HepG2 (cell line): ENCODE data around the gene MOK. TPM values are rescaled to one million over a fixed set of nuclear protein-coding genes. Genes with fewer than 3 reads are reported as not detected.

Source experiments
- ATAC-seq: fragments of 200-7000 bp; cut with Tn5 transposase; 3 replicates; pipeline ENCODE4 v1.9.1; 2020; ENCODE audit warnings: mild to moderate bottlenecking, moderate library complexity
- BruUV-seq: library from RNA; stranded (reverse); fragments of 400-500 nt; replicated peaks from 2 replicates; lab custom pipeline; 2021; lab: Mats Ljungman, UMichigan
- CTCF ChIA-PET: fragments of 300-600 bp; formaldehyde crosslinking; extraction: SDS; loops from one replicate; lab custom pipeline; 2021; ENCODE audit warnings: low total read pairs, inconsistent platforms, low intra/inter-chr PET ratio; lab: Yijun Ruan, JAX
- POLR2A ChIA-PET: fragments of 350-600 bp; sonication (Branson Sonifier 250); formaldehyde crosslinking; loops from one replicate; lab custom pipeline; 2020; ENCODE audit warnings: antibody characterized with exemption, inconsistent platforms; lab: Yijun Ruan, JAX
- DNase-seq: peaks from one replicate; pipeline ENCODE4 v3.0.0-alpha.2; 2015; ENCODE audit warnings: low spot score
- FAIRE-seq: peaks from 3 replicates; lab custom pipeline; 2011; peaks lifted over from hg19 to GRCh38; lab: Jason Lieb, UNC
- H2AFZ ChIP-seq: one replicate; pipeline ENCODE4 v1.6.1; 2011; ENCODE audit warnings: low read length, inconsistent platforms
- H3K27ac ChIP-seq: fragments of 300-600 bp; 3 replicates; pipeline ENCODE4 v1.8.0; 2011; ENCODE audit warnings: mixed run types, mild to moderate bottlenecking, mixed read lengths, low read length, inconsistent platforms; ENCODE audit not compliant: insufficient read depth; ENCODE audit errors: extremely low read length
- H3K27me3 ChIP-seq, 2 experiments: fragments of 200-600 bp in 1 of 2; 2 replicates in 1 of 2; 3 replicates in 1 of 2; pipeline versions ENCODE4 v1.6.0 to v1.8.0; 2011; ENCODE audit warnings: low read length in 2 of 2, mild to moderate bottlenecking in 2 of 2, moderate library complexity in 2 of 2, inconsistent platforms in 1 of 2; ENCODE audit not compliant: insufficient read depth in 2 of 2, control insufficient read depth in 1 of 2
- H3K36me3 ChIP-seq, 2 experiments: fragments of 200-600 bp in 1 of 2; replicated peaks in 1 of 2; 2 replicates in 1 of 2; 3 replicates in 1 of 2; pipeline versions ENCODE4 v1.5.1 to v1.8.0; 2011; ENCODE audit warnings: low read length in 2 of 2, inconsistent platforms in 1 of 2; ENCODE audit not compliant: insufficient read depth in 2 of 2, control insufficient read depth in 1 of 2
- H3K4me1 ChIP-seq: 2 replicates; pipeline ENCODE4 v1.5.1; 2012; ENCODE audit warnings: low read length, inconsistent platforms; ENCODE audit not compliant: insufficient read depth
- H3K4me2 ChIP-seq: 2 replicates; pipeline ENCODE4 v1.6.0; 2011; ENCODE audit warnings: low read depth, low read length, inconsistent platforms
- H3K4me3 ChIP-seq, 3 experiments: fragments of 200-600 bp in 1 of 3; sonication (generic), shearing (Covaris generic) in 1 of 3; replicated peaks in 1 of 3; 2 replicates each; pipeline ENCODE4 v1.5.1; 2011 to 2016; ENCODE audit warnings: low read length in 3 of 3, inconsistent platforms in 2 of 3, low read depth in 2 of 3, mild to moderate bottlenecking in 2 of 3, control low read depth in 1 of 3, mixed read lengths in 1 of 3; ENCODE audit not compliant: insufficient read depth in 1 of 3
- H3K79me2 ChIP-seq: one replicate; pipeline ENCODE4 v1.6.1; 2011; ENCODE audit warnings: low read length, inconsistent platforms; ENCODE audit not compliant: insufficient read depth
- H3K9ac ChIP-seq: 2 replicates; pipeline ENCODE4 v1.6.0; 2011; ENCODE audit warnings: mild to moderate bottlenecking, low read depth, low read length, inconsistent platforms; ENCODE audit not compliant: insufficient read depth
- H3K9me3 ChIP-seq: 2 replicates; pipeline ENCODE4 v1.5.1; 2012; ENCODE audit warnings: mild to moderate bottlenecking, low read length
- H4K20me1 ChIP-seq: 2 replicates; pipeline ENCODE4 v1.6.0; 2011; ENCODE audit warnings: inconsistent platforms, mild to moderate bottlenecking, low read length, moderate library complexity; ENCODE audit not compliant: insufficient read depth
- IKZF1 ChIP-seq: fragments of 450-650 bp; IDR thresholded peaks from 2 replicates; pipeline ENCODE4 v1.7.1; 2016
- RFX1 ChIP-seq: fragments of 450-650 bp; IDR thresholded peaks from 2 replicates; pipeline ENCODE4 v1.6.1; 2017
- RFX3 ChIP-seq: IDR thresholded peaks from 2 replicates; pipeline ENCODE4 v1.6.1; 2016; ENCODE audit warnings: missing biosample characterization, missing genetic modification reagents
- SMAD1 ChIP-seq: sonication (generic); formaldehyde crosslinking; IDR thresholded peaks from 2 replicates; pipeline ENCODE4 v1.4.0; 2020; ENCODE audit warnings: missing genetic modification reagents, low read depth, mild to moderate bottlenecking, borderline replicate concordance
- SMC3 ChIP-seq: IDR thresholded peaks from 2 replicates; pipeline ENCODE4 v1.6.1; 2011; ENCODE audit warnings: low read length, improper control_type of control experiment
- TEAD2 ChIP-seq: sonication (generic); formaldehyde crosslinking; IDR thresholded peaks from 2 replicates; pipeline ENCODE4 v1.9.0; 2021; ENCODE audit warnings: missing genetic modification reagents
- ZNF598 ChIP-seq: sonication (generic); formaldehyde crosslinking; IDR thresholded peaks from 2 replicates; pipeline ENCODE4 v1.5.1; 2020; ENCODE audit warnings: mild to moderate bottlenecking, missing genetic modification reagents, borderline replicate concordance
- ZNF616 ChIP-seq: sonication (generic); formaldehyde crosslinking; IDR thresholded peaks from 2 replicates; pipeline ENCODE4 v1.5.0; 2020; ENCODE audit warnings: low read depth, mild to moderate bottlenecking, missing genetic modification reagents
- ZNF652 ChIP-seq: IDR thresholded peaks from 2 replicates; pipeline ENCODE4 v1.6.1; 2016; ENCODE audit warnings: low read depth, borderline replicate concordance
- WGBS: methylation state at CpG from one replicate; pipeline ENCODE4 v1.1.6; 2017; ENCODE audit warnings: low lambda C conversion rate; 5-methylcytosine and 5-hydroxymethylcytosine counted together
- in situ Hi-C: cut with HindIII; loops from 2 replicates; pipeline ENCODE4 v1.10.0; 2017; ENCODE audit warnings: low pct_unique_long_range_greater_than_20kb; ENCODE audit not compliant: extremely low pct_ligation_motif_present
- intact Hi-C: fragments of 100-400 bp; cut with micrococcal nuclease; formaldehyde crosslinking; loops from one replicate; pipeline ENCODE4 v1.10.0; 2022; ENCODE audit not compliant: unreplicated experiment
- polyA plus RNA-seq, 8 experiments: library from polyadenylated mRNA; depleted of rRNA in 3 of 8; stranded (reverse) in 7 of 8; unstranded in 1 of 8; fragments of >200 nt; fragmentation: Illumina TruSeq in 4 of 8; extraction: Trizol in 4 of 8; gene quantifications; 2 replicates each; pipeline versions ENCODE4 v1.2.1 to v1.2.3, GENCODE V29; 2011 to 2016; ENCODE audit warnings: low read depth in 4 of 8, missing spikeins in 1 of 8, mixed read lengths in 1 of 8; ENCODE audit not compliant: insufficient read depth in 1 of 8
- total RNA-seq, 5 experiments: library from RNA; depleted of rRNA; stranded (reverse); fragments of >200 nt; fragmentation: Illumina TruSeq; extraction: Trizol; gene quantifications; 2 replicates each; pipeline ENCODE4 v1.2.3, GENCODE V29; 2016; ENCODE audit warnings: low read depth in 1 of 5
- TF ChIP-seq, protein P1 (sequence below), 2 experiments: IDR thresholded peaks; 2 replicates each; pipeline ENCODE4 v1.6.1; 2011 to 2012; ENCODE audit warnings: low read length in 2 of 2, borderline replicate concordance in 1 of 2, low read depth in 1 of 2, mild to moderate bottlenecking in 1 of 2, moderate library complexity in 1 of 2
- TF ChIP-seq, protein P2 (sequence below): sonication (generic); formaldehyde crosslinking; IDR thresholded peaks from 2 replicates; pipeline ENCODE4 v1.5.0; 2020; ENCODE audit warnings: missing genetic modification reagents
- TF ChIP-seq, protein P3 (sequence below): sonication (generic); formaldehyde crosslinking; IDR thresholded peaks from 2 replicates; pipeline ENCODE4 v1.4.0; 2020; ENCODE audit warnings: missing genetic modification reagents
- TF ChIP-seq, protein P4 (sequence below): sonication (generic); formaldehyde crosslinking; IDR thresholded peaks from 2 replicates; pipeline ENCODE4 v1.8.0; 2022; ENCODE audit warnings: mild to moderate bottlenecking, missing genetic modification reagents; ENCODE audit not compliant: insufficient replicate concordance
- TF ChIP-seq, protein P5 (sequence below): sonication (generic); formaldehyde crosslinking; IDR thresholded peaks from 2 replicates; pipeline ENCODE4 v1.4.0; 2020; ENCODE audit warnings: missing genetic modification reagents, borderline replicate concordance

MOK gene
- total and polyA plus RNA-seq, 2 of the 13 experiments (the other 11 are each of a cell fraction or from before 2014, with no cell fraction given) = 15.3 to 16.9 TPM

DNA sequence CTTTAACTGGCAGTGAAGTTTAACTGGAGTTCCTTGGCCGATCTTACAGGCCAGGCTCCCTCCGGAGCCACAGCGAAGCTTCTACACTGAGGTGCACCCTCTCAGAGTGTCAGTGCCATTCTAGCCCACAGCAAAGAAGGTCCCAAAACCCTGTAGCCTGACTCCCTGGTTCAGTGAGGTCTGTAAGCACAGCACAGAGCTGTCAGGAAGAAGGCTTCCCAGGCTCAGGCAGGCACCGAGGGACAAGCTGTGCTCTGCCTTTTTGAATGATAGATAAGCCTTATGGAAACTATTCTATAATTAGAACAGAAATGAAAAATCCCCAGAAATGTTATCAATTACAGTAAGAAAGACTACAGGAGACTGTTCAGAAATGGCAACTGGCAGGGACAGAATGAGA is 40.2 kb downstream of the MOK start (continued):
- TF ChIP-seq, protein P1, sequence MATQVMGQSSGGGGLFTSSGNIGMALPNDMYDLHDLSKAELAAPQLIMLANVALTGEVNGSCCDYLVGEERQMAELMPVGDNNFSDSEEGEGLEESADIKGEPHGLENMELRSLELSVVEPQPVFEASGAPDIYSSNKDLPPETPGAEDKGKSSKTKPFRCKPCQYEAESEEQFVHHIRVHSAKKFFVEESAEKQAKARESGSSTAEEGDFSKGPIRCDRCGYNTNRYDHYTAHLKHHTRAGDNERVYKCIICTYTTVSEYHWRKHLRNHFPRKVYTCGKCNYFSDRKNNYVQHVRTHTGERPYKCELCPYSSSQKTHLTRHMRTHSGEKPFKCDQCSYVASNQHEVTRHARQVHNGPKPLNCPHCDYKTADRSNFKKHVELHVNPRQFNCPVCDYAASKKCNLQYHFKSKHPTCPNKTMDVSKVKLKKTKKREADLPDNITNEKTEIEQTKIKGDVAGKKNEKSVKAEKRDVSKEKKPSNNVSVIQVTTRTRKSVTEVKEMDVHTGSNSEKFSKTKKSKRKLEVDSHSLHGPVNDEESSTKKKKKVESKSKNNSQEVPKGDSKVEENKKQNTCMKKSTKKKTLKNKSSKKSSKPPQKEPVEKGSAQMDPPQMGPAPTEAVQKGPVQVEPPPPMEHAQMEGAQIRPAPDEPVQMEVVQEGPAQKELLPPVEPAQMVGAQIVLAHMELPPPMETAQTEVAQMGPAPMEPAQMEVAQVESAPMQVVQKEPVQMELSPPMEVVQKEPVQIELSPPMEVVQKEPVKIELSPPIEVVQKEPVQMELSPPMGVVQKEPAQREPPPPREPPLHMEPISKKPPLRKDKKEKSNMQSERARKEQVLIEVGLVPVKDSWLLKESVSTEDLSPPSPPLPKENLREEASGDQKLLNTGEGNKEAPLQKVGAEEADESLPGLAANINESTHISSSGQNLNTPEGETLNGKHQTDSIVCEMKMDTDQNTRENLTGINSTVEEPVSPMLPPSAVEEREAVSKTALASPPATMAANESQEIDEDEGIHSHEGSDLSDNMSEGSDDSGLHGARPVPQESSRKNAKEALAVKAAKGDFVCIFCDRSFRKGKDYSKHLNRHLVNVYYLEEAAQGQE (IDR thresholded peaks at IDR 0.05; ENCODE audit: borderline replicate concordance in 1 of 2, low read depth in 1 of 2, low read length in 2 of 2) = no peak
- no peak for TF ChIP-seq ZNF598
- TF ChIP-seq ZNF652 (CRISPR knock-in tag) = no peak
- no peak for TF ChIP-seq RFX1
- TF ChIP-seq RFX3 (CRISPR knock-in tag) = no peak
- TF ChIP-seq, protein P2, sequence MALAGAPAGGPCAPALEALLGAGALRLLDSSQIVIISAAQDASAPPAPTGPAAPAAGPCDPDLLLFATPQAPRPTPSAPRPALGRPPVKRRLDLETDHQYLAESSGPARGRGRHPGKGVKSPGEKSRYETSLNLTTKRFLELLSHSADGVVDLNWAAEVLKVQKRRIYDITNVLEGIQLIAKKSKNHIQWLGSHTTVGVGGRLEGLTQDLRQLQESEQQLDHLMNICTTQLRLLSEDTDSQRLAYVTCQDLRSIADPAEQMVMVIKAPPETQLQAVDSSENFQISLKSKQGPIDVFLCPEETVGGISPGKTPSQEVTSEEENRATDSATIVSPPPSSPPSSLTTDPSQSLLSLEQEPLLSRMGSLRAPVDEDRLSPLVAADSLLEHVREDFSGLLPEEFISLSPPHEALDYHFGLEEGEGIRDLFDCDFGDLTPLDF (CRISPR knock-in tag) = no peak
- no peak for TF ChIP-seq SMC3

DNA sequence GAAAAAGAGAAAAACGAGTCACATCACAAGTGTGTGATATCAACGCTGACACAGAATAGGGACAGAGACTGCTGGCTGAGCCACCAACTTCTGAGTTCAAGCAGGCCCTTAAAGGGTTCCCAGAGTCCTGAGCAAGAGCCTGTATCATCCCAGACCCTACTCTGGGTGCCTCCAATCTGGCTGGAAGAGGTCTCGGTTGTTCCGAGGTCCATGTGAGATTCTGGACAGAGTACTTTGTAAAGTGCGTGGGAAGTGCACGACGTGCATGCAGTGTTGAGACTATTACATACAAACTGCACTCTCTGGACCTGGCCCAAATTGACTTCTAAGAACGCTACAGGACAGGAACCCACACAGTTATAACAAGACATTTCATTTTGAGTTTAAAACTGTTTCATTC is 40.6 kb downstream of the MOK start:
- DNase-seq (no peak), ATAC-seq (no peak), FAIRE-seq (no peak)
- H3K27ac ChIP-seq = peak overlapping the region; percentile 24
- BruUV-seq = no TSS peak
- H3K79me2 ChIP-seq = no peaks in the 10 kb centered on the region
- H3K9ac ChIP-seq = no peak overlapping the region
- H3K4me2 ChIP-seq = no peak overlapping the region
- WGBS = 94% methylated on average over 7 of the region's 8 CpGs
- intact Hi-C loops (no loop called here), in situ Hi-C loops (no loop called here)
- no peaks in the 10 kb centered on the region for H3K9me3 ChIP-seq
- H4K20me1 ChIP-seq = no peaks in the 10 kb centered on the region
- no peak overlapping the region for H2AFZ ChIP-seq
- no peaks in the 10 kb centered on the region for H3K36me3 ChIP-seq
- ChIA-PET CTCF (no interaction called here), POLR2A (no interaction called here)
- no peaks in the 10 kb centered on the region for H3K27me3 ChIP-seq
- H3K4me3 ChIP-seq = no peak overlapping the region
- peaks cover 23% of the 10 kb centered on the region for H3K4me1 ChIP-seq
- TF ChIP-seq ZNF616 (CRISPR knock-in tag) (no peak), TEAD2 (CRISPR knock-in tag) (no peak), SMAD1 (CRISPR knock-in tag) (no peak), IKZF1 (no peak)
- TF ChIP-seq, protein P3, sequence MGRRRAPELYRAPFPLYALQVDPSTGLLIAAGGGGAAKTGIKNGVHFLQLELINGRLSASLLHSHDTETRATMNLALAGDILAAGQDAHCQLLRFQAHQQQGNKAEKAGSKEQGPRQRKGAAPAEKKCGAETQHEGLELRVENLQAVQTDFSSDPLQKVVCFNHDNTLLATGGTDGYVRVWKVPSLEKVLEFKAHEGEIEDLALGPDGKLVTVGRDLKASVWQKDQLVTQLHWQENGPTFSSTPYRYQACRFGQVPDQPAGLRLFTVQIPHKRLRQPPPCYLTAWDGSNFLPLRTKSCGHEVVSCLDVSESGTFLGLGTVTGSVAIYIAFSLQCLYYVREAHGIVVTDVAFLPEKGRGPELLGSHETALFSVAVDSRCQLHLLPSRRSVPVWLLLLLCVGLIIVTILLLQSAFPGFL (CRISPR knock-in tag) = no peak
- TF ChIP-seq, protein P4, sequence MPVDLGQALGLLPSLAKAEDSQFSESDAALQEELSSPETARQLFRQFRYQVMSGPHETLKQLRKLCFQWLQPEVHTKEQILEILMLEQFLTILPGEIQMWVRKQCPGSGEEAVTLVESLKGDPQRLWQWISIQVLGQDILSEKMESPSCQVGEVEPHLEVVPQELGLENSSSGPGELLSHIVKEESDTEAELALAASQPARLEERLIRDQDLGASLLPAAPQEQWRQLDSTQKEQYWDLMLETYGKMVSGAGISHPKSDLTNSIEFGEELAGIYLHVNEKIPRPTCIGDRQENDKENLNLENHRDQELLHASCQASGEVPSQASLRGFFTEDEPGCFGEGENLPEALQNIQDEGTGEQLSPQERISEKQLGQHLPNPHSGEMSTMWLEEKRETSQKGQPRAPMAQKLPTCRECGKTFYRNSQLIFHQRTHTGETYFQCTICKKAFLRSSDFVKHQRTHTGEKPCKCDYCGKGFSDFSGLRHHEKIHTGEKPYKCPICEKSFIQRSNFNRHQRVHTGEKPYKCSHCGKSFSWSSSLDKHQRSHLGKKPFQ (CRISPR knock-in tag) = no peak
- TF ChIP-seq, protein P5, sequence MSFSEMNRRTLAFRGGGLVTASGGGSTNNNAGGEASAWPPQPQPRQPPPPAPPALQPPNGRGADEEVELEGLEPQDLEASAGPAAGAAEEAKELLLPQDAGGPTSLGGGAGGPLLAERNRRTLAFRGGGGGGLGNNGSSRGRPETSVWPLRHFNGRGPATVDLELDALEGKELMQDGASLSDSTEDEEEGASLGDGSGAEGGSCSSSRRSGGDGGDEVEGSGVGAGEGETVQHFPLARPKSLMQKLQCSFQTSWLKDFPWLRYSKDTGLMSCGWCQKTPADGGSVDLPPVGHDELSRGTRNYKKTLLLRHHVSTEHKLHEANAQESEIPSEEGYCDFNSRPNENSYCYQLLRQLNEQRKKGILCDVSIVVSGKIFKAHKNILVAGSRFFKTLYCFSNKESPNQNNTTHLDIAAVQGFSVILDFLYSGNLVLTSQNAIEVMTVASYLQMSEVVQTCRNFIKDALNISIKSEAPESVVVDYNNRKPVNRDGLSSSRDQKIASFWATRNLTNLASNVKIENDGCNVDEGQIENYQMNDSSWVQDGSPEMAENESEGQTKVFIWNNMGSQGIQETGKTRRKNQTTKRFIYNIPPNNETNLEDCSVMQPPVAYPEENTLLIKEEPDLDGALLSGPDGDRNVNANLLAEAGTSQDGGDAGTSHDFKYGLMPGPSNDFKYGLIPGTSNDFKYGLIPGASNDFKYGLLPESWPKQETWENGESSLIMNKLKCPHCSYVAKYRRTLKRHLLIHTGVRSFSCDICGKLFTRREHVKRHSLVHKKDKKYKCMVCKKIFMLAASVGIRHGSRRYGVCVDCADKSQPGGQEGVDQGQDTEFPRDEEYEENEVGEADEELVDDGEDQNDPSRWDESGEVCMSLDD = no peak
